ENCODE data around the gene GLIS1. TPM values are rescaled to one million over a fixed set of nuclear protein-coding genes. Genes with fewer than 3 reads are reported as not detected.

Gene GLIS1
- total RNA-seq, 1 donor: 2.9 TPM

GRCh38 chr1:53519421-53519820 is 219.5 kb downstream of the GLIS1 start:
- H3K36me3 ChIP-seq (ENCODE audit: insufficient read depth, low read length): no peaks in the 10 kb centered on the region
- H3K27ac ChIP-seq (ENCODE audit: low read depth, low read length): no peak overlapping the region
- H3K4me2 ChIP-seq (ENCODE audit: insufficient read depth, low read length): no peak overlapping the region
- H3K79me2 ChIP-seq (ENCODE audit: insufficient read depth, low read length): no peaks in the 10 kb centered on the region
- no peak for TF ChIP-seq CTCF (IDR thresholded peaks at IDR 0.05; ENCODE audit: extremely low read depth, low read depth, low read length)
- no peak overlapping the region for H2AFZ ChIP-seq (ENCODE audit: low read length)
- no peaks in the 10 kb centered on the region for H3K27me3 ChIP-seq (ENCODE audit: insufficient read depth, low read length)
- peaks cover 28% of the 10 kb centered on the region for H4K20me1 ChIP-seq (ENCODE audit: insufficient read depth, low read length)
- H3K4me1 ChIP-seq (ENCODE audit: insufficient read depth, low read length): peaks cover 9% of the 10 kb centered on the region
- peak; percentile 96 for DNase-seq (ENCODE audit: insufficient read length, low spot score, missing footprints)
- H3K9me3 ChIP-seq (ENCODE audit: low read depth, low read length): no peaks in the 10 kb centered on the region
- no peak overlapping the region for H3K4me3 ChIP-seq (ENCODE audit: insufficient read depth, low read length)

GRCh38 chr1:53518775-53519174 is 220.2 kb downstream of the GLIS1 start:
- Histone ChIP-seq H3K4me3 (ENCODE audit: insufficient read depth, low read length) (no peak overlapping the region), H3K4me2 (ENCODE audit: insufficient read depth, low read length) (no peak overlapping the region)
- TF ChIP-seq CTCF (IDR thresholded peaks at IDR 0.05; ENCODE audit: extremely low read depth, low read depth, low read length): no peak

GRCh38 chr1:53517821-53518352 is 221.1 kb downstream of the GLIS1 start:
- Histone ChIP-seq H3K9me3 (ENCODE audit: low read depth, low read length) (no peaks in the 10 kb centered on the region), H3K36me3 (ENCODE audit: insufficient read depth, low read length) (no peaks in the 10 kb centered on the region), H3K79me2 (ENCODE audit: insufficient read depth, low read length) (no peaks in the 10 kb centered on the region), H3K4me1 (ENCODE audit: insufficient read depth, low read length) (peaks cover 13% of the 10 kb centered on the region), H2AFZ (ENCODE audit: low read length) (no peak overlapping the region), H3K27me3 (ENCODE audit: insufficient read depth, low read length) (no peaks in the 10 kb centered on the region), H3K4me3 (ENCODE audit: insufficient read depth, low read length) (no peak overlapping the region), H4K20me1 (ENCODE audit: insufficient read depth, low read length) (peaks cover 28% of the 10 kb centered on the region), H3K27ac (ENCODE audit: low read depth, low read length) (no peak overlapping the region), H3K4me2 (ENCODE audit: insufficient read depth, low read length) (no peak overlapping the region)
- no peak for TF ChIP-seq CTCF (IDR thresholded peaks at IDR 0.05; ENCODE audit: extremely low read depth, low read depth, low read length)
- DNase-seq (ENCODE audit: insufficient read length, low spot score, missing footprints): no peak

More at GRCh38 chr1:53518775-53519174, 220.2 kb downstream of the GLIS1 start:
- no peaks in the 10 kb centered on the region for H3K36me3 ChIP-seq (ENCODE audit: insufficient read depth, low read length)
- H3K4me1 ChIP-seq (ENCODE audit: insufficient read depth, low read length): peaks cover 9% of the 10 kb centered on the region
- no peak overlapping the region for H3K27ac ChIP-seq (ENCODE audit: low read depth, low read length)
- no peaks in the 10 kb centered on the region for H3K27me3 ChIP-seq (ENCODE audit: insufficient read depth, low read length)
- no peaks in the 10 kb centered on the region for H3K79me2 ChIP-seq (ENCODE audit: insufficient read depth, low read length)
- H4K20me1 ChIP-seq (ENCODE audit: insufficient read depth, low read length): peaks cover 28% of the 10 kb centered on the region
- no peak for DNase-seq (ENCODE audit: insufficient read length, low spot score, missing footprints)
- H3K9me3 ChIP-seq (ENCODE audit: low read depth, low read length): no peaks in the 10 kb centered on the region
- no peak overlapping the region for H2AFZ ChIP-seq (ENCODE audit: low read length)

GRCh38 chr1:53517109-53517508 is 221.9 kb downstream of the GLIS1 start:
- H3K4me2 ChIP-seq (ENCODE audit: insufficient read depth, low read length): no peak overlapping the region
- no peak overlapping the region for H2AFZ ChIP-seq (ENCODE audit: low read length)
- no peaks in the 10 kb centered on the region for H3K36me3 ChIP-seq (ENCODE audit: insufficient read depth, low read length)
- H3K4me1 ChIP-seq (ENCODE audit: insufficient read depth, low read length): peaks cover 20% of the 10 kb centered on the region
- H3K9me3 ChIP-seq (ENCODE audit: low read depth, low read length): no peaks in the 10 kb centered on the region
- peaks cover 31% of the 10 kb centered on the region for H4K20me1 ChIP-seq (ENCODE audit: insufficient read depth, low read length)
- no peak for TF ChIP-seq CTCF (IDR thresholded peaks at IDR 0.05; ENCODE audit: extremely low read depth, low read depth, low read length)
- H3K27me3 ChIP-seq (ENCODE audit: insufficient read depth, low read length): no peaks in the 10 kb centered on the region
- no peak overlapping the region for H3K4me3 ChIP-seq (ENCODE audit: insufficient read depth, low read length)
- no peak for DNase-seq (ENCODE audit: insufficient read length, low spot score, missing footprints)
- H3K27ac ChIP-seq (ENCODE audit: low read depth, low read length): no peak overlapping the region
- no peaks in the 10 kb centered on the region for H3K79me2 ChIP-seq (ENCODE audit: insufficient read depth, low read length)

Measured in osteoblast (primary cell).